H54 (cell line): ENCODE measurements around the gene ZNF14.
"Not testable (repeated sequence)": the region's sequence is repeated elsewhere in the genome, so short reads cannot be mapped to it uniquely, and the experiment has no call there.

Experiments used
- DNase-seq: peaks from one replicate; pipeline ENCODE4 v3.0.0; 2011; ENCODE audit warnings: low spot score, mixed read lengths; ENCODE audit not compliant: insufficient read length
- FAIRE-seq: peaks from 3 replicates; lab custom pipeline; 2011; peaks lifted over from hg19 to GRCh38; lab: Jason Lieb, UNC
- POLR2A ChIP-seq: IDR thresholded peaks from 2 replicates; pipeline ENCODE4 v1.6.1; 2011; ENCODE audit warnings: low read depth, mild to moderate bottlenecking, low read length

The ZNF14 gene

DNA sequence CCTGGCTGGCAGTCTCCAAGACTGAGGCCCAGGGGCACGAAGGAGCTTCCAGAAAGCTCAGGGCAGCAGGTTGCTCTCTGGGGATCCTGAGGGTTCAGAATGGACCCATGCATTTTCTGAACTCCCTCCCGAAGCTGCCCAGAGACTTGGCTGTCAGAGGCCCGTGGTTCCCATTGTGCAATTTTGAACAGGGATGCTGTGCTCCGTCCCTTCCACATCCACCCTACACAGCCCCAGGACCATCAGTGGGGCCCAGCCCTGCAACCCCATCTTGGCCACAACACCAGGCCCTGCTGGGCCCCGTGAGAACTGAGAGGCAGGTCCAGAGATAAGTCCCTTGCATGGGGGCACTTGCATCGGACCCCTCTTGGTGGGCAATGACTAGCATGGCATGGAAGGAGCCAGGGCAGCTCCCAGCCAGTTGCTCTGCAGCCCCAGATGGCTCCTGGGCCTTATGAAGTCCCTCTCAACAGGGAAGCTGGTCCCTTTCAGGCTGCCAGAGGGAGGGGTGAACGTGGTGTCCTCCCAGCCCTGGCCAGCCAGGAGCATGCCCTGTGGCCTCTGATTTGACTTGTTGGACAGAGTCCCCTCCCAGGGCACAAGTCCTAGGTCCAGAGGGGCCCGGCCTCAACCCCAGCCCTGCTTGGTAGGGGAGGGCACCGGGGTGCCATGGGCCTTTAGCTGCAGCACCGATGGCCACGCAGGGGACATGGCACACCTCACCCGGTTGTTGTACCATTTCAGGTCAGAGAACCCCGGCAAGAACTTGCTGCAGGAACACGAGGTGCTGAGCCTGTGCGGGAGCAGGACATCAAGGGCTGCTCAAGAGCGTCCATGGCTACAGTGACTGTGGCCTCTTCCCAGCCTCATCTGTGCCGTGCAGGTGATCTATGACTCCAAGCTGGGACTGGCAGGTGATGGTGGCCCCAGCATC, 17.3 kb upstream of the ZNF14 start:
- no peak for TF ChIP-seq POLR2A
- FAIRE-seq (no peak), DNase-seq (no peak)

DNA sequence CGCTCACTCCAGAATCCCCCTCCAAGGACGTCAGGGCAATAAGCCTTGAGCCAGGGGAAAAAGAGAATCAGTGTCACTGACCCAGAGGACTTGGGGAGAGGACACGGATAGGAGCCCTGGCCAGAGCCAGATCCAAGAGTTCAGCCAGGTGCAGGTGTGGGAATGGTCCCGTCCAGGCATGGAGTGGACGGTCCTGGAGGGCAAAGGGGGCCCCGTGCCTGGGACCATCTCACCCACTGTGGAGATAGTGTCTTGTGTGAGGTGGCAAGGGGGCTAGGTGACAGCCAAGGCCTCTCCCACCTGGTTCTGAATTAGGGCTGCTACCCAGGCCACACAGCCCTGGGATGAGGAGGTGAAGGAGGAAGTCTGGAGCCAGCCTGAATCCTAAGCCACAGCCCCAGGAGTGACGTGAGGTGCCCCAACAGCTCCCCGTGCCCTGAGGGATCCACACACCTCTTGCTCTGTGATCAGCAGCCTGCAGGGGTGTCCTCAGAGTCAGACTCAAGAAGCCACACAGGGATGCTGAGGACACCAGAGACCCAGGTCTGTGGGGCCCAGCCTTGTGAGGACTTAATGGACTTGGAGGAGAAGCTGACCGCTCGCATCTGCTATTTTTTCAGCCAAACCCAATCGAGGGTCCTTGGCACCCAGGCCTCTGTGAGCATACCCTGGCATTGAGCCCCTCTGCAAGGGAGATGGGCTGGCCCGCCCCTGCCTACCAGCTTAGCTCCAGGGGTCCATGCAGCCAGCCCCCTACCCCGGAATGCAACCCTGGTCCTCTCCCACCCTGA, 16.4 kb upstream of the ZNF14 start:
- DNase-seq = no peak
- no peak for TF ChIP-seq POLR2A
- no peak for FAIRE-seq

DNA sequence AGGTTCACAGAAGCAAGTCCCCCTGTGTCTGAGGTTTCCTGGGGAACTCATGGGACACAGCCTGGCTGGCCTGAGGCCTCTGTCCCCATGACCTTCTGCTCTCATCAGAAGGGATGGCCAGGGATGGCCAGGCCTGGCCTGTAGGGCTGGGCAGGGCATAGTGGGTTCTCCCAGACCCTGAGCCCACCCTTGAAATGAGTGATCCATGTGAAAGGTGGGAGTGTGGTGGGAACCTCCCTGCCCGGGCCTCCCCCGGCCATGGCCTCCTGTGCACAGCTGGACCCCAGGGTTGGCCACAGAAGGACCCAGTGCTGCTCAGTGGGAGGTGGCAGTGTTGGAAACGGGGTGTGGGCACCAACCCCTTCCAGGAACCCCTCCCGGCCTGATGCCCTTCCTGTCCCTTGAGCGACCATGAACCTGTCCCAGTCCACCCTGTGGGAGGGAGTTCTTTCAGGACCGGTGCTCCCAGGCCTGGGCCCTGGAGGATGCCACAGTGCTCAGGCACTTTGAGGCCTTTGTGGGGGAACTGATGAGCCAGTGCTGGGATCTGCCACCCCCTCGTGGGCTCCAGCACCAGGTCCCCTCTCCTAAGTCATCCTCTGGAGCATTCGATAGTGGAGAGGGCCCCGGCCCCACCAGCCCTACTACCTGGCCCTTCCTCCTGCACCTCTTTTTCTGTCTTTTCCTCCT, 15.5 kb upstream of the ZNF14 start:
- no peak for DNase-seq
- TF ChIP-seq POLR2A = no peak
- FAIRE-seq = no peak

DNA sequence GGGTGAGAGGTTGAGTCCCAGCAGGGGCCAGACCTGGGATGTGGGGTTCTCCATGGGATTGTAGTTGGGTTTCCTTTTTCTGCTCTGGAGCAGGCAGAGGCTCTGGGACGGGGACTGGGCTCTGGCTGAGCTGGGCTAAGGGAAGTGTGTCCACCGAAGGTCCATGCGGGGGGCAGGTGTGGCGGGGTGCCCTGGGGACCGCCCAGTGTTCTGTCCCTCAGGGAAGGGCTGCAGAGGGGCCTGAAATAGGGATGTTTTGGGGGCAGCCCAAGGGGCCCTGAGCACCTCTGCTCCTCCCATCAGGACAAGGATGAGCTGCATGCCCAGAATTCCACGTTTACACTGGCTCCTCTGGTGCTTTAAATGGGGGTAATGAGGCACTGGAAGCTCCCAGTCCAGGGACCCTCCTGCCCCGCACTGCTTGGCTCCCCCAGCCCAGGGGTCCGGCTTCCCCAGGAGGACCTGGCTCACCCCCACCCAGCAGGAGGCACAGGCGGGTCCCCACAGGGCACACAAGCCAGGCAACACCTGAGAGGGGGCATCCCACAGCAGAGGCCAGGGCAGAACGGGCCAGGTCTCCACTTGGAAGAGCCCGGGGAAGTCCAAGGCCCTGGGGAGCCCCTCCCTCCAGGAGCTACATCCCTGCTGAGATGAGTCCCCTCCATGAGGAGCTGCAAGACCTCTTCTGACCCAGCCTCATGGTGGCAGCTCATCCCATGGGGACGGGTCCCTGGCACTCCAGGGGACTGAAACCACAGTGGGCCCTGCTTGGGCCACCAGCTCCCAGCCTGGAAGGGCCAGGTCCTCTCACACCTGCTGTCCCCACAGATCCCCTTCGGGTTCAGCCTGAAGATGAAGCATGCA, 14.7 kb upstream of the ZNF14 start:
- FAIRE-seq (no peak), DNase-seq (no peak)
- no peak for TF ChIP-seq POLR2A

DNA sequence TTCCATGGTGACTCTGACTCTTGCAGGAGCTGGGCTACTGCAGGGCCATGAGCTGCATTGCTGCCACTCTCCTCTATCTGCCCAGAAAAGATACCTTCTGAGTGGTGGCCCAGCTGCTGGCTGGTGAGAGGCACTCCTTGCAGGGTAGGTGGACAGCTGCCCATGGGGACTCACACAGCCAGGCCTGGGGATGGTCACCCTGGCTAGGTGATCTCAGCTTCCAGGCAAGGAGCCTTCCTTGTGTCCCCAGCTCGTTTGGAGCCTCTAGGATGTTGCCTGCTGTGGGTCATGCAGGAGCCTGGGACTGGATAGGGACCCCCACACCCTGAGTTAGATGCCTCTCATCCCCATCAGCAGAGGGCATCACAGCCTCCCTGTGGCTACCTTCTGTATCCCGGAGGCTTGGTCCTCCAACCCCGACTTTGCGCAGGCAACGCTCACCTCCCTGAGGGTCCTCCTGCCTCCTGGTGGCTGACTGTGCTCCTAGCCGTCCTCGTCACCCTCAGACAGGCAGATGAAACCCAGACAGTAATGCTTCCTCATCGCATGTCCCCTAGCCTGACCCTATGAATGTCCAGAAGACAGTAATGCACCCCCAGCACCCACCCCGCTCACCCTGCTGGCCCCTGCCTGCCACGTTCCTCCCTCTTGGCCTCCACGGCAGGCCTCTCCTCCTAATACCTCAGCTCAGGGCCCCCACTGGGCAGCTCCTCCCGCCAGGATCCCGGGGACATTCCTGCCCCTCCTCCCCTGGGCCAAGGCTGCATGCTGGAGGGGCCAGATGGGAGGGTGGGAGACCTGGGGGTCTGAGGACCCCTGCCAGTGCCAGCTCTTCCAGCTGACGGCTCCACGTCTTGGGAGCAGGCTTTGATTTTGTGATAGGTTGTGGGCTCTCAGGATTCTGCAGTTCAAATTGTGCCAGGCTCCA, 13.6 kb upstream of the ZNF14 start:
- FAIRE-seq (no peak), DNase-seq (no peak)
- no peak for TF ChIP-seq POLR2A

DNA sequence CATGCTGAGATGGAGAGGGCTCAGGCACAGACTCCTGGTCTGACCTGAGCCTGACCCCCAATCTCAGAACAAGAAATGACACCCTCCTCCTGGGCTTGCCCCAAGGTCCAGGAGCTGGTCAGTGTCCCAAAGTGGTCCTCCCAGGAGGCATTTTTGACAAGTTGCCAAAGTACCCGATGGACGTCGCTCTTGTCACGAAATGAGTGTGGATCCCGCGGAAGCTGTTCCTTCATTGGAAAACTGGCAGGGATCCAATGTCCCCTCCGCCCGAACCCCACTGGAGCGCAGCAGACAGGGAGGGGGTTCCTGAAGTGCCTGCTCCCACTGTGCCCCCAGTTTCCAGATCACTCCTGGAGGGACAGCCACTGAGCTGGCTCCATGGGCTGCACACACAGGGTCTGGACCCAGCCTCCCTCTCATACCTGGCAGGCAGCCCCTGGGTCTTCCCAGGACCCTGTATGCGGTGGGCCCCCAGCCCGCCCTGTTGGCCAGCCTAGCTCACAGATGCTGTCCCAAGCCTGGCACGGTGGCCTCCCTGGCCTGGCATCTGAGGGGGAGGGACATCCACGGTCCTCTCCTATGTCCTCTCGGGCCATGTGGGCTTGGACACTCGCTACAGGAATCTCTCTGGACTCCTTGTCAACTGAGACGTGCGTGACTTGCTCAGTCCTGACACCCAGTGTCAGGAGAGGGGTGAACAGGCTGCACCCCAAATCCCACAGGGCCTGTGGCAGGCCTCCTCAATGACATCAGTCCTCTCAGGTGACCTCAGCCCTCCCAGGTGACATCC, 12.8 kb upstream of the ZNF14 start:
- no peak for TF ChIP-seq POLR2A
- DNase-seq (no peak), FAIRE-seq (no peak)

DNA sequence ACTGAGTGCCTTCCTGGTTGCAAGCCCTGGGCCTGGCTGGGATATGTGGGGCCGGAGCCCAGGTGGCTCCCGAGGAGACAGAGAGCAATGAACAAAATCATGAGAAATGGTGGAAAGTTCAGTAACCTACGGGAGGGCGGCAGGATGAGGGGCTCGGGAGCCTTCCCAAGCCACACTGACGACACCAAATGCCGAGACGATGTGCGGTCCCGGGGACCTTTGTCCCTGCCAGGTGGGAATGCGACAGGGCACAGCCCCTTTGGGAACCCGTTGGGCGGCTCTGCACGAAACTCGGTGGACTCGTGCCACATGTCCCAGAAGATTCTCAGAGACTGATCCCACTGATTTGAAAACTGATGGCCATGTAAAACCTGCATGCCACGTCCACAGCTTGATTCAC, 11.7 kb upstream of the ZNF14 start:
- no peak for TF ChIP-seq POLR2A
- FAIRE-seq (no peak), DNase-seq (no peak)

DNA sequence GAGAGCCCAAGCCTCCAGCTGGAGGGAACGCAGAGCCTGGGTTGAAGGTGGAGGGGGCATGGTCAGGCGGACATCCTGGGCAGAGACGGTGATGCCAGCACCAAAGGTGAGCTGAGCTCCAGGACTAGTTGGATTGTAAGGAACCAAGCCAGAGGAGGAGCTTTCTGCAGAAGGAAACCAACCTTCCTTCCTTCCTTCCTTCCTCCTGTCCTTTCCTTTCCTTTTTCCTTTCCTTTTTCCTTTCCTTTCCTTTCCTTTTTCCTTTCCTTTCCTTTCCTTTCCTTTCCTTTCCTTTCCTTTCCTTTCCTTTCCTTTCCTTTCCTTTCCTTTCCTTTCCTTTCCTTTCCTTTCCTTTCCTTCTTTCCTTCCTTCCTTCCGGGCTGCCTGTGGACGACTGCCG, 11.0 kb upstream of the ZNF14 start:
- DNase-seq, FAIRE-seq: not testable (repeated sequence)

DNA sequence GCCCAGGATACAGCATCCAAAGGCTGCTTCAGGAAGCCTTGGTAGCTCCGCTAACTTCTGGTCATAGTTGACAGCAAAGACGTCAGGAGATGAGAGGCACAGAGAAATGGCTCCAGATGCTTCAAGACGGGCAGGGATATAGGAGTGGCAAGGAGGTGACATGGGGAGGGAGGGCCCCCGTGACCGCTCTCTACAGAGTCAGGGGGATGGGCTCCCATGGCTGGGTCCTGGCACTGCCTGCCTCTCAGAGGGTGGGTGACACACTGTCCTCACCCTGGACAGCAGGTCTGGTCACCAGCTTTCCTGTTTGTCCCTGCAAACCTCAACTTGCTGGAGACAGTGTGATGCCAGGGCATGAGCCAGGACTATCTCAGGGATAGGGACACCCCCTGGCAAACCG, 10.3 kb upstream of the ZNF14 start:
- DNase-seq = no peak
- no peak for TF ChIP-seq POLR2A
- no peak for FAIRE-seq

DNA sequence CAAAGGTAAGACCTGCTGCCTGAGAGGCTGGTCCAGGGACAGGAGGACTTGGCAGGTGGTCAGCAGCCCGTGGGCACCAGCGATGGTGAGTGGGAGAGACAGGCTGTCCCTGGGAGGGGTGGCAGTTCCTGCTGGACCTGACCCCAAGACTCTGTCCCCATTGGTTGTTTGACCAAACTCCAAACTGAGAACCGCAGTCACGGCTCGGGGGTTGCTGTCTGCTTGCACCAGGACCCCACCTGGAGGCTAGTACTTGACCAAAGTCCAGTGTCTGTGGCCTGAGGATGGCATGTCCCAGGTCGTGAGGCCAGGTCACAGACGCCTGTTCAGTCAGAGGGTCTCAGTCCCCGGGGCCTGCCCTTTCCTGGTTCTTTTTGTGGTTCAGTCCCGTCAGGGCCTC, 9.9 kb upstream of the ZNF14 start:
- FAIRE-seq (no peak), DNase-seq (no peak)
- no peak for TF ChIP-seq POLR2A

DNA sequence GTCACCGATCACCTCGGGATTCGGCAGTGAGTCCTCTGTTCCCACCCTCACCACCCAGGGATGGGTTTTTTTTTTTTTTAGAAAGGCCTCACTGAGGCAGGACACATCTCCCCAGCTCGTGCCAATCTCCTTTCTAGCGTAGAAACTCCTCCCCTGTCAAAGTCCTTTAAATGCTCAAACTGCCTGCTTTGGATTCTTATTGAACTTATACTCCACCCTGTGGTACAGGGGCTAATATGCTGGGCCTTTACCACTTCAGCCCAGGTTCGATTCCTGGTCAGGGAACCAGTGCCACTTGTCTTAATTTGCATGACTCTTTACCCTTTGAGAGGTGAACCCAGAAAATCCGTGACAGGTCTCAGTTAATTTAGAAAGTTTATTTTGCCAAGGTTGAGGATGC, 8.3 kb upstream of the ZNF14 start:
- FAIRE-seq (no peak), DNase-seq (no peak)
- TF ChIP-seq POLR2A = no peak
